T-helper 22 cell (primary cell): ENCODE results near the gene FAM124B.
"Not testable (repeated sequence)": the region's sequence is repeated elsewhere in the genome, so short reads cannot be mapped to it uniquely, and the experiment has no call there.

Experiments used
- DNase-seq: peaks from one replicate; pipeline ENCODE4 v3.0.0-alpha.2; 2020; ENCODE audit warnings: low read depth

The FAM124B gene

DNA sequence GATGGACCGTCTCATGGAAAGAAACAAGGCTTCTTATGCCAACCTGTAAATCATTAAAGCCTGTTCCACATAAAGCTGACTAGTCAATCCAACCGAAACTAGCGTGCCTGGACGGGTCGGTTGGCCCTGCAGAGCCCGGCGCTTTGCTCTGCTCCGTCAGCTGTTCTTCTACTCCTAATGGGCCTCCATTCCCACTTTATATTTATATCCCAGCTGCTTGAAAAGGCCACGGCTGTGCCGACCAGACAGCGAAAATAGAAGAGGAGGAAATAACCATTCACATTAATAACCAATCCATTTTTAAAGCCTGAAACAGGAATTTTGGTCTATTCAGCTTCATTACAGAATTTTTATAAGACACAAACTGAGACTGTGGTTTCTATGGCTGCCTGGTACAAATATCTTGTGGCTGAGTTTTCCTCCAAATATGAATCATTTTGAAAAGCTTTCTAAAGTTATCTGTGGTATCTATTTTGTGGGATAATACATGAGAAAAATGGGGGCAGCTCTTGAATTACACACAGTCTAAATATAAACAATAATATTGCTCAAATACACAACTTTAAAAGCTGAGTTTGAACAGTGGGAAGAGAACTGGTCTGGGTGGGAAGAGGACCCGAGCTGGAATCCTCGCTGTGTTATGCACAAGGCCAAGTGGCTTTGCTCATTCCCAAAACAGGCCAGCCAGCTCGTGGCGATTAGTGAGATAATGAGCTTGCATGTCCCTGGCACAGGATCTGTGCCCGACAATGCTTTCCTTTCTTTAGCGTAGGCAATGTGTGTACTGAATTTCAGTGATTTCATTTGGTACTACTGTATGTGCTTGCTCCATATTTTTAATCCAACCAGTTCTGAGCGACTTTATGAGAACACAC, 10.5 kb upstream of the FAM124B start:
- no peak for DNase-seq

DNA sequence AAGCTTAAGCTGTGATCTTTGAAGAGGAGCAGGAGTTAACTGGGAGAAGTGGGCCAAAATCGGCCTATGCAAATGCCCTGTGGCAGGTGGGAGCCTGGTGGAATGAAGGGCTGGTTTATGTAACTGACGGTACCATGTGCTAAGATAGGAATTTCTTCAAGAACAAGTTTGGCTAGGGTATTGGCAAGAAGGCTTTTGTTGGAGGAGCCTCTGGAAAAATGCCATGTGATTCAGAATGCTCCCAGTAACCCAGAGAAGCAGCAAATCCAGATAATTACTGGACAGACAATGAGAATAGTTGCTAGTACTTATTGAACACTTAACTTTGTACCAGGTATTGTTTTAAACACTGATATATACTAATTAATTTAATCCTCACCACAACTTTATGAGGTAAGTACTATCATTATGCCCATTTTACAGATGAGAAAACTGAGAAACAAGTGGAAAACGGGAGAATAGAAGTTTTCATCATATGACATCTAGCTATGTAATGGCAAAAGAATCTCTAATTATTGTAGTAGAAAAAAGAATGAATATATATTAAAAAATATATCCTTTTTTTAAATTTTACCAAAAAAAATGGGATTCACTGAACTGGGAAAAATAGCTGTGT, 9.1 kb upstream of the FAM124B start:
- DNase-seq = no peak

DNA sequence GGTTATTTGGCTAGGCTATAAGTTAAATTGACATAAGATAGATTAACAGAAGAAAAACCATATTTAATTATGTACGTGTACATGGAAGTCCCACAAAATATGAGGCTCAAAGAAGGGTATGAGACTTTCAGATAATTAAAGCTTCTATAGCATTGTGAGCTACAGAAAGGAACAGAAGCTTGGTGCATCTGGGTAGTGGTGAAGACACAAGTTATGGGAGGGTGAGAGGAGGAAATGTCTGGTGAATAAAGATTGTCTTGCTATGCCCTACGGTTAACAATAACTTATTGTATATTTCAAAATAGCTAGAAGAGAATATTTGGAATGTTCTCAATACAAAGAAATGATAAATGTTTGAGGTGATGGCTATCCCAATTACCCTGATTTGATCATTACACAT, 6.8 kb upstream of the FAM124B start:
- no peak for DNase-seq

- DNase-seq = no peak
These were observed 5.4 kb upstream of the FAM124B start for GRCh38 chr2:224407241-224407701.

GRCh38 chr2:224405841-224406370, 4.0 kb upstream of the FAM124B start:
- no peak for DNase-seq

DNA sequence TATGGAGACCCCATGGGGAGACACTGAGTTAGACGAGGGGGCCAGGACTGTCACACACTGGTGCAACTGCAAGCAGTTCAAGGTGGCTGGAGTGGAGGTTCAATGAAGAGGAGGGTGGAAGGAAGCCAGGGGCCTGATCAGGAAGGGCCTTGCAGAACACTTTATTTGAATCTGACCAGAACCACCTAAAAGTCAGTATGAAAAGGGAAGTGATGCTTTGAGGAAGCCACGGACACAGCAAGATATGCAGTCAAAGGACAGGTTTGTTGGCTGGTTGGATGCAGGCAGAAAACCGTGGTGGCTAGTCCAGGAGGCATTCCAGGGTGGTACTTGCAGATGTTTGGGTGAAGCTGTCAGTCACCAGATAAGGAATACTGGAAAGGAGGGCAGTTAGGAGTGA, 3.5 kb upstream of the FAM124B start:
- no peak for DNase-seq

- no peak for DNase-seq
These were observed 2.9 kb upstream of the FAM124B start for GRCh38 chr2:224404796-224405195.

DNA sequence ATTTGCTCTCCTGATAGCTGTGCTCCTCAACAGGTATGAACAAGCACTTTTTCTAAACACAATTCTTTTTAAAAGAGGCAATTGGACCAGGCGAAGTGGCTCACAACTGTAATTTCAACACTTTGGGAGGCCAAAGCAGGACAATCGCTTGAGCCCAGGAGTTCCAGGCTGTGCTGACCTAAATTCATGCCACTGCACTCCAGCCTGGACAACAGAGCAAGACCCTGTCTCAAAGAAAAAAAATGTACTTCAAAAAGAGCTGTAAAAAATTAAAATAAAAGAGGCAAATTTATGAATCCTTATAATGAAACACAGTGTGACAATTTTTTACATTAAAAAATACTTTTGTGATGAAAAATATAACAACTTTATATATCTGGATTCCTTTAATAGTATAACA, 1.8 kb upstream of the FAM124B start:
- no peak for DNase-seq

DNA sequence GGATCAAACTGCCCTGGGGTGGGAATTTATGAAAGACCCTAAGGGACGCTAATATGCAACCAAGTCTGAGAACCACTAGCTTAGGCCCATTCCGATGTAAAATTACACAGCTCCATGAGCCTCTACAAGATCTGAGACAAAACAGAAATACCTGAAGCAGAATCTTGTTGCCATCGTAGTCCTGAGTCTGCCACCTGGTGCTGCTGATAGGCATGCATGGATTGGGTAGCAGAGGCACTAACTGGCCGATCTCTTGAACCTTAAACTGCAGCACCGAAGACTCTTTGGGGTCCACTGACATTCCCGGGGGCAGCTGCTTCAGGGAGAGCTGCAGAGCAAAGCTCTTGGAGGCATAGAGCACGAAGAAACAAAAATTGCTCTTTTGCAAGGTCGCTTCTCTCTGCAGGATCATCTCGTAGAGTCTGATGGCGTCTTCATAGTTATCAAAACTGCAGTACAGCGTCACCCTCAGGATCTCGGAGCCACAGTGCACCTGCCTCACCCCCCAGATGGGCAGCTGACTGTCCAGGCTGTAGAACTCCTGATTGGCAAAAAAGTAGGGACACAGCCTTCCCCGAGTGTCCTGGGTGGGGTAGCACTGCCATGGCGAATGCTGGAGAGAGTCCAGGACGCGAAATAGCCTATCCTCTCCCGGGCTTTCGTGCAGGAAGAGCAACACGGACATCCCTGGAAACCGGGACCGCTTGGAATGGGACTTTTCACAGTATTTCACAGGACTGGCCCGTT, 848 bp downstream of the FAM124B start:
- no peak for DNase-seq

- DNase-seq = no peak
These were observed 1.6 kb downstream of the FAM124B start for GRCh38 chr2:224400174-224400810.

DNA sequence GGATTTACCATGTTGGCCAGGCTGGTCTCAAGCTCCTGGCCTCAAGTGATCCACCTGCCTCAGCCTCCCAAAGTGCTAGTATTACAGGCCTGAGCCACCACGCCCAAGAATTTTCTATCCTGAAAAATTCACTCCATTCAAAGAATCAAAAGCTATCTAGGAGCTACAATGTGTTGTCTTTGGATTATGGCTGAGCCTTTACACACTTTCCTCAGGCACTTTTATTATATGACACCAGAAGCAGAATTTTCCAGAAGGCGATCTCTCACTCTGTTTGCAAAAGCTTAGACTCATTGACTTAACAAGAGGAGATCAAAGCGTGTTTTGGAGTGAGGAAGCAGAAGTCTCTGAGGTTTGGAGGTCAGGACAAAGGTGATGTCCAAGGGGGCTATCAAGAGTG, 3.6 kb downstream of the FAM124B start:
- no peak for DNase-seq

GRCh38 chr2:224397100-224397499, 4.8 kb downstream of the FAM124B start:
- not testable (repeated sequence) for DNase-seq

DNA sequence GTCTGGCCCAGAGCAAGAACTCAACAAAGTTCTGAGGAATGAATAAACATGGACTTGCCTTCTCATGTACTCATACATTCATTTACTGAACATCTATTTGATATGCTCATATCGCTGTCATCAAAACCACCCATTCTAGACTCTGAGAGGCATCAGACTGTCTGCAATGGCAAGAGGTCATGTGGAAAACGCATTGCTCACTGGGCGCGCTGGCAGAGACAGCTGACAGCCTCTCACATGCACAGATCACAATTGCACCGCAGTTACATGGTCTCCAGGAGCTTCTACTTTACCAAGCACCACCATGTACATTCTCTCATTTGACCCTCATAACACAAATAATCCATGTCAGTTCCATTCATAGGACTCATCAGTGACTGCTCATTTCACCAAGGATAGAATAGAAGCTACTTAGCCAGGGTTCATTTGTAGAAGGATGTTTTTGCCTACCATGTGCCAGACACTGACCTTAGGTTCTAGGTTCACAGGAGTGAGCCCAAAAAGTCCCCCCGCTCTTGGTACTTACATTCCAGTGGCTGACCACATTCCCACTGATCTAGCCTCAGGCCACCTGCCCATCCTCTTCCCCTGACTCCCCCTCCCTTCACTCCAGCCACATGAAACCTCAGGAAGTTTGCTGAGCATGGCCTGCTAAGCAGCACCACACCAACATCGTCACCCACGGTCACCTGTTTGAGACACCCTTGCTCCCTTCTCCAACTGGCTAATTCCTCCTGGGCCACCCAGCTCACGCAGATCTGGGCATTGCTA, 6.1 kb downstream of the FAM124B start:
- no peak for DNase-seq

DNA sequence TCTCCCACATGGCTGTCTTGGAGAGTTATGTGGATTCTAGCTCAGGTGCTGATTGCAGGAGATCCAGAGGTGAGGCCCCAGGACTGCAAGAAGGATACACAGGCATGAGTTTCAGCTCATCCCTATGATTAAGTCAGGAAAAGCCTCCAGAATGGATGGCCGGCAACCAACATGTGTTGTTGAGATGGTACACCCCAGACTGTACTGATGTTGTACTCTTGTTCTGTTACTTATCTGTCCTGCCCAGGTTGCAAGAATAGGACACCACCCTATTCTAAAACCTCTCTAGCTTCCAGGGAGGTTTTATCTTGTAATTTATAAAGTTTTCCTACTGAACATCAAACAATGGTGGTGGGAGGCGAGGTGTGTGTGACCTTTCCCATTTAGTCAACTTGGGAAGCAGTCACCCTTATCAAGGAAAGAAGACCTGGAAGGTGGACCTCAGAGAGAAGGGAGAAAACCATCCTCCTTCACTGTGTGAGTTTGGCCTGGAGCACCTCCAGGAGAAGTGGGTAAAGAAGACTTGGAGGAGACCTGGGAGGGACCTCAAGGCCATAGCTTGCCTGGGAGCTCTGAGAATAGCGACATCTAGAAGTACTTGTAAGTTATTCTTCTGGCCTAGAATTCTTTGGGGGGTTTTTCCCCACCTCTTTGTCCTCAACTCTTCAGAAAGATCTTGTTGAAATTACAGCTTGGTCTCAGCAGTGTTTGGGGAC, 8.6 kb downstream of the FAM124B start:
- DNase-seq = no peak

GRCh38 chr2:224392545-224392944, 9.4 kb downstream of the FAM124B start:
- no peak for DNase-seq

DNA sequence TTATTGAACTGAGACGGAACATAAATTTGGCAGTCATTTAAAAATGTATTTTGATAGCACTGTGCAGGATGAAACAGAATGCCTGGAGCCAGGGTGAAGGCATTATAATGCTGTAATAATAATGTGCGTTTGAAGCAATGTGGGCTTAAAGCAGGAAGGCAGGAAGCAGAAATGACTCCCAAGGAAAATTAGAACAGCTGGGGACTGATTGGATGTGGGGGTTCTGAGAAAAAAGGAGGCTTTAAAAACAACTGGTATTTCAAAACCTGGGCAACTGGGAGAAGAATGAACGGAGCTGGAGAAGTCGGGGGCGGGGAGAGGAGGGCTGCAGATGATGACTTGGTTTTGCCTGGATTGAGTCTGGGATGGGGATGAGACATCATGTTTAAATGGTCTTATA, 12.6 kb downstream of the FAM124B start:
- no peak for DNase-seq

DNA sequence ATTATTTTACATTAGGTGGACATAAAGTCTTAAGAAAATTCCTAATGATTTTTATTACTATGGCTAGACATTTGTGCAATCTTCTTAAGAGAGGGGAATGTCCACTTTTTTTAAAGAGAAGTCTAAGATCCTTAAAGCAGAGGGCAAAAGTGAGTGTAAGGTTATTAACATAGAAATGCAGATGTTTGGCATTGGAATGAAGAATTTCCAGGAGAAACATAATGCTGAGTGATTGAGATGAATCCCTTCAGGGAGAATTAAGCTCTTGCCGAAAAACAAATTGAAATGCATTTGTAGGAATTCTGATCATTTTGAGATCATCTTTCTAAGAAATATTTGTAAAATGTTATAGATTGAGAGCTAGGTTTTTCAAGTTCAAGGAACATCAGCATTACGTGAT, 15.0 kb downstream of the FAM124B start:
- no peak for DNase-seq

DNA sequence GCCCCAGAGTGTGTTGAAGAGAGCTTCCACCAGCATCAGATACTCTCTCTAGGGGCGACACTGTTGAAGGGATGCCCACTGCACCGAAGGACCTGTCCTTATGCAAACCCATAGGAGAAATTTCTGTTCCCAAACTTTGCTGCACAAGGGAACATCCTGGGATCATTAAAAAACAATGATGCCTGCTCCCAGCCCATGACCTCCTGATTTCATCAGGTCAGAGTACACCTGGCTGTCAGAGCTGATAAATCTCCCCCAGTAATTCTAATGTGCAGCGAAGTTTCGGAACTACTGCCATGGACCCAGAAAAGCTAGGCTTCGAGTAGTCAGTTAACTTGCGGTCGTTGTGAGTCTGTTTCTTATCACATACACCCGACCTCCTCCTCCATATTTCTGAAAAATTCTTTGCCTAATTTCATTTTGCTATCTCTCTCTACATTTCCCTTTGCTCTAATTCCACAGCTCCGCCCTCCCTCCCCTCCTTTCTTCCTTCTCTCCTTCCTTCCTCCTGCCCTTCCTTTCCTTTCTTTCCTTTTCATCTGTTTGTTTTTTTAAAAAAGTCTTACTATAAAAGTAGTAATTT, 18.8 kb downstream of the FAM124B start:
- no peak for DNase-seq

DNA sequence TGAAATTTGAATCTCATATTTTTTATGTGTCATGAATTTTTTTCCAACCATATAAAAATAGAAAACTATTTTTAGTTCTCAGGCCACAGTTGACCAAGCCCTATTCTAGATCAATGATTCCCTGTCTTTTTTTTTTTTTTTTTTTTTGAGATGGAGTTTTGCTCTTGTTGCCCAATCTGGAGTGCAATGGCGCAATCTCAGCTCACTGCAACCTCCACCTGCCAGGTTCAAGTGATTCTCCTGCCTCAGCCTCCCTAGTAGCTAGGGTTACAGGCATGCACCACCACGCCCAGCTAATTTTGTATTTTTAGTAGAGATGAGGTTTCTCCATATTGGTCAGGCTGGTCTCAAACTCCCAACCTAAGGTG, 19.6 kb downstream of the FAM124B start:
- DNase-seq = not testable (repeated sequence)

DNA sequence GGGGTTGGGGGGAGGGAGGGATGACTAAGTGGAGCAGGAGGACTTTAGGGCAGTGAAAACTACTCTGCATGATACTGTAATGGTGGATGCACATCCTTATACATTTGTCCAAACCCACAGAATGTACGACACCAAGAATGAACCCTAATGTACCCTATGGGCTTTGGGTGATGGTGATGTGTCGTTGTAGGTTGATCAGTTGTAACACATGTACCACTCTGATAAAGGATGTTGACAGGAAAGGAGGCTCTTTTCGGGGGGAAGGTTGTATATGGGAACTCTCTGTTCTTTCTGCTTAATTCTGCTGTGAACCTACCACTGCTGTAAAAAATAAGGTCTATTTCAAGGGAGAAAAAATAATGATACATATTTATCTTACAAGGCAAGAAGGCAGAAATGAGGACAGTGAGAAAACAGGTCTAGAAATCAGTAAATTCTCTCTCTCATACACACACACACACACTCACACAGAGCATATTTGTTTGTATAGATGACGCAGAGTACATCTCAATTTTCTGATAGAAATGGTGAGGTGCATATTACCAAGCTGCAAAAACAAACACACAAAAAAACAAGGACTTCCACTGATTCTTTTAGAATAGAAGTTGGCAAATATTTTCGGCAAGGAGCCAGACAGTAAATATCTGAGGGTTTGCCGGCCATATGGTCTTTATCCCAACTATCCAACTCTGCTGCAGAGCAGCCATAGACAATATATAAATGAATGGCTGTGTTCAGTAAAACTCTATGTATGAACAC, 20.2 kb downstream of the FAM124B start:
- no peak for DNase-seq
